Measurements from ENCODE around the gene TMEM120A.

DNA sequence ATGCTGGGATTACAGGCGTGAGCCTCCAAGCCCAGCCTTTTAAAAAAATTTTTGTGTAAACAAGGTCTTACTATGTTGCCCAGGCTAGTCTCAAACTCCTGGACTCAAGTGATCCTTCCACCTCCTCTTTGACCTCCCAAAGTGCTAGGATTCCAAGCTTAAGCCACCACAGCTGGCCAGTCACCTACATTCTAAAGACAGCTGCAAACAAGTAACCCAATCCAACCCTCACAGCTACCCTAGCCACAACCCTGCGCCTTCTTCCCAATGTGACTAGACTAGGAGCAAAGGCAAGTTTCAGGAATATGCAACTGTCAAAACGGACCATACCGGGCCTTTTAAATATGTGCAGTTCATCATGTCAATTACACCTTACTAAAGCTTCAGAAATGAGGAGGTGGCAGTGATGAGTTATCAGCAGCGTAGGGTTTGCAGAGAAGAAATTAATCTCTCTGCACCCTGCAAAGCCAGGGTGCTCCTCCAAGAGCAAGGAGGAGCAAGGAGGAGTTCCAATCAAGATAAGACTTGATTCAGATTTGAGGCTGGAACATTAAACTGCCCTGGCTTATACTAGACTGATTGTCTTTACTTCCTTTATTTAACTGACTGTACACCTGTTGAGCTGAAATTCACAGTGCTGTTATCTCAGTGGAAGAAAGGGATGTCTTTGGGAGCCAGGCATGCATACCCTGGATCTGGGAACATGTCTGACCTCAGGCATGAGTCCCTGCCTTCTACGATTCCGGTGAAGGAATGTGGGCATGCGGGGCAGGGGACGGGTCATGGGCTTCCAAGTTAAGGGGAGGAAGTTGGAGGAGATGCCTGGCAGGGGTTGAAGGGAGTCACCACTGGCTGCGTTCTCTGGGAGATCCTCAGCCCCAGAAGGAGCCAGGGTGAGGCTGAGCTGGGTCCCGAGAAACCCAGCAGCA is 15.5 kb upstream of the TMEM120A start:
- TF ChIP-seq, protein P1, sequence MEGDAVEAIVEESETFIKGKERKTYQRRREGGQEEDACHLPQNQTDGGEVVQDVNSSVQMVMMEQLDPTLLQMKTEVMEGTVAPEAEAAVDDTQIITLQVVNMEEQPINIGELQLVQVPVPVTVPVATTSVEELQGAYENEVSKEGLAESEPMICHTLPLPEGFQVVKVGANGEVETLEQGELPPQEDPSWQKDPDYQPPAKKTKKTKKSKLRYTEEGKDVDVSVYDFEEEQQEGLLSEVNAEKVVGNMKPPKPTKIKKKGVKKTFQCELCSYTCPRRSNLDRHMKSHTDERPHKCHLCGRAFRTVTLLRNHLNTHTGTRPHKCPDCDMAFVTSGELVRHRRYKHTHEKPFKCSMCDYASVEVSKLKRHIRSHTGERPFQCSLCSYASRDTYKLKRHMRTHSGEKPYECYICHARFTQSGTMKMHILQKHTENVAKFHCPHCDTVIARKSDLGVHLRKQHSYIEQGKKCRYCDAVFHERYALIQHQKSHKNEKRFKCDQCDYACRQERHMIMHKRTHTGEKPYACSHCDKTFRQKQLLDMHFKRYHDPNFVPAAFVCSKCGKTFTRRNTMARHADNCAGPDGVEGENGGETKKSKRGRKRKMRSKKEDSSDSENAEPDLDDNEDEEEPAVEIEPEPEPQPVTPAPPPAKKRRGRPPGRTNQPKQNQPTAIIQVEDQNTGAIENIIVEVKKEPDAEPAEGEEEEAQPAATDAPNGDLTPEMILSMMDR (conservative IDR thresholded peaks at IDR 0.05; ENCODE audit: low read depth, low read length) = no peak
- TF ChIP-seq EZH2 (IDR thresholded peaks at IDR 0.05; ENCODE audit: low read length, unreplicated experiment) (no peak), EZH2phosphoT487 (IDR thresholded peaks at IDR 0.05; ENCODE audit: borderline replicate concordance, low read length) (no peak)

Measured in PC-3 (cell line).